Panc1 (cell line): Measurements from ENCODE around the gene GRIA3. TPM values are rescaled to one million over a fixed set of nuclear protein-coding genes. Genes with fewer than 3 reads are reported as not detected.

Source experiments
- ATAC-seq: fragments of 200-7000 bp; cut with Tn5 transposase; 2 replicates; pipeline ENCODE4 v1.9.1; 2020; ENCODE audit warnings: mild to moderate bottlenecking, moderate library complexity
- BruUV-seq: library from RNA; stranded (reverse); fragments of 400-500 nt; replicated peaks from 2 replicates; lab custom pipeline; 2021; lab: Mats Ljungman, UMichigan
- CTCF ChIA-PET: fragments of 300-600 bp; sonication (Branson Sonifier 250); formaldehyde crosslinking; loops from one replicate; lab custom pipeline; 2022; ENCODE audit warnings: antibody characterized with exemption; lab: Charles Lee
- POLR2A ChIA-PET: fragments of 300-600 bp; sonication (Branson Sonifier 250); formaldehyde crosslinking; loops from one replicate; lab custom pipeline; 2022; ENCODE audit warnings: antibody characterized with exemption; lab: Charles Lee
- DNase-seq: peaks from one replicate; pipeline ENCODE4 v3.0.0-alpha.2; 2010; ENCODE audit warnings: low read depth, low spot score
- H3K27ac ChIP-seq: 2 replicates; pipeline ENCODE4 v1.5.1; 2011; ENCODE audit warnings: mild to moderate bottlenecking, low read length, inconsistent platforms
- H3K27me3 ChIP-seq: fragments of 200-500 bp; sonication (Bioruptor generic); 2 replicates; pipeline ENCODE4 v1.6.0; 2014; ENCODE audit warnings: low read length, inconsistent platforms; ENCODE audit not compliant: control insufficient read depth, insufficient read depth
- H3K36me3 ChIP-seq: fragments of 200-500 bp; sonication (Bioruptor generic); 2 replicates; pipeline ENCODE4 v1.5.1; 2014; ENCODE audit warnings: inconsistent platforms, mild to moderate bottlenecking, low read length, moderate library complexity; ENCODE audit not compliant: control insufficient read depth, insufficient read depth
- H3K4me1 ChIP-seq: 2 replicates; pipeline ENCODE4 v1.5.1; 2011; ENCODE audit warnings: inconsistent platforms, mild to moderate bottlenecking, low read length, moderate library complexity; ENCODE audit not compliant: control insufficient read depth, insufficient read depth
- H3K4me3 ChIP-seq, 2 experiments: 2 replicates each; pipeline ENCODE4 v1.5.1; 2011 to 2012; ENCODE audit warnings: low read depth in 2 of 2, low read length in 2 of 2, mild to moderate bottlenecking in 2 of 2, inconsistent platforms in 1 of 2, moderate library complexity in 1 of 2
- H3K9me3 ChIP-seq: fragments of 200-500 bp; sonication (Bioruptor generic); 2 replicates; pipeline ENCODE4 v1.5.1; 2014; ENCODE audit warnings: low read depth, mild to moderate bottlenecking, inconsistent platforms, low read length, moderate library complexity; ENCODE audit not compliant: control insufficient read depth, insufficient read depth
- POLR2AphosphoS5 ChIP-seq: IDR thresholded peaks from 2 replicates; pipeline ENCODE4 v1.6.1; 2012; ENCODE audit warnings: mild to moderate bottlenecking, low read depth, low read length, moderate library complexity
- REST ChIP-seq, 2 experiments: IDR thresholded peaks; 2 replicates each; pipeline ENCODE4 v1.6.1; 2011 to 2012; ENCODE audit warnings: low read depth in 2 of 2, control low read depth in 1 of 2, low read length in 1 of 2, mild to moderate bottlenecking in 1 of 2, moderate library complexity in 1 of 2; ENCODE audit not compliant: insufficient read depth in 1 of 2
- SIN3A ChIP-seq: IDR thresholded peaks from 2 replicates; pipeline ENCODE4 v1.6.1; 2012; ENCODE audit warnings: low read depth, mild to moderate bottlenecking, low read length, moderate library complexity, borderline replicate concordance; ENCODE audit not compliant: insufficient read depth
- TCF7L2 ChIP-seq: IDR thresholded peaks from 2 replicates; pipeline ENCODE4 v1.6.1; 2011; ENCODE audit warnings: mild to moderate bottlenecking, low read depth, low read length, inconsistent platforms
- in situ Hi-C: cut with HindIII; loops from 2 replicates; pipeline ENCODE4 v1.10.0; 2016; ENCODE audit warnings: low sequenced_read_pairs, low pct_unique_long_range_greater_than_20kb
- intact Hi-C: fragments of 100-400 bp; cut with micrococcal nuclease; formaldehyde crosslinking; loops from one replicate; pipeline ENCODE4 v1.10.0; 2022; ENCODE audit not compliant: unreplicated experiment
- total RNA-seq: library from RNA; stranded (reverse); gene quantifications from one replicate; pipeline ENCODE4 v1.2.1, GENCODE V29; 2021; ENCODE audit not compliant: unreplicated experiment
- TF ChIP-seq, protein P1 (sequence below): fragments of 450-650 bp; IDR thresholded peaks from 2 replicates; pipeline ENCODE4 v1.5.1; 2017; ENCODE audit warnings: mild to moderate bottlenecking

GRIA3 gene
- total RNA-seq, 1 experiment from 2014 or later: not detected

GRCh38 chrX:123190096-123190495, 6.0 kb downstream of the GRIA3 start:
- H3K9me3 ChIP-seq: no peaks in the 10 kb centered on the region
- ChIA-PET CTCF (no interaction called here), POLR2A (no interaction called here)
- DNase-seq: no peak
- BruUV-seq: no TSS peak
- H3K4me3 ChIP-seq: no peak overlapping the region
- no peak for ATAC-seq
- in situ Hi-C loops (no loop called here), intact Hi-C loops (no loop called here)
- TF ChIP-seq, protein P1, sequence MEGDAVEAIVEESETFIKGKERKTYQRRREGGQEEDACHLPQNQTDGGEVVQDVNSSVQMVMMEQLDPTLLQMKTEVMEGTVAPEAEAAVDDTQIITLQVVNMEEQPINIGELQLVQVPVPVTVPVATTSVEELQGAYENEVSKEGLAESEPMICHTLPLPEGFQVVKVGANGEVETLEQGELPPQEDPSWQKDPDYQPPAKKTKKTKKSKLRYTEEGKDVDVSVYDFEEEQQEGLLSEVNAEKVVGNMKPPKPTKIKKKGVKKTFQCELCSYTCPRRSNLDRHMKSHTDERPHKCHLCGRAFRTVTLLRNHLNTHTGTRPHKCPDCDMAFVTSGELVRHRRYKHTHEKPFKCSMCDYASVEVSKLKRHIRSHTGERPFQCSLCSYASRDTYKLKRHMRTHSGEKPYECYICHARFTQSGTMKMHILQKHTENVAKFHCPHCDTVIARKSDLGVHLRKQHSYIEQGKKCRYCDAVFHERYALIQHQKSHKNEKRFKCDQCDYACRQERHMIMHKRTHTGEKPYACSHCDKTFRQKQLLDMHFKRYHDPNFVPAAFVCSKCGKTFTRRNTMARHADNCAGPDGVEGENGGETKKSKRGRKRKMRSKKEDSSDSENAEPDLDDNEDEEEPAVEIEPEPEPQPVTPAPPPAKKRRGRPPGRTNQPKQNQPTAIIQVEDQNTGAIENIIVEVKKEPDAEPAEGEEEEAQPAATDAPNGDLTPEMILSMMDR: no peak
- TF ChIP-seq TCF7L2 (no peak), SIN3A (no peak), POLR2AphosphoS5 (no peak), REST (IDR thresholded peaks at IDR 0.05; ENCODE audit: insufficient read depth in 1 of 2, low read depth in 2 of 2, low read length in 1 of 2) (no peak)
- no peaks in the 10 kb centered on the region for H3K36me3 ChIP-seq
- H3K27ac ChIP-seq: no peak overlapping the region
- no peaks in the 10 kb centered on the region for H3K4me1 ChIP-seq
- peaks cover 3% of the 10 kb centered on the region; the same call in 1 of the 2 replicates for H3K27me3 ChIP-seq

DNA sequence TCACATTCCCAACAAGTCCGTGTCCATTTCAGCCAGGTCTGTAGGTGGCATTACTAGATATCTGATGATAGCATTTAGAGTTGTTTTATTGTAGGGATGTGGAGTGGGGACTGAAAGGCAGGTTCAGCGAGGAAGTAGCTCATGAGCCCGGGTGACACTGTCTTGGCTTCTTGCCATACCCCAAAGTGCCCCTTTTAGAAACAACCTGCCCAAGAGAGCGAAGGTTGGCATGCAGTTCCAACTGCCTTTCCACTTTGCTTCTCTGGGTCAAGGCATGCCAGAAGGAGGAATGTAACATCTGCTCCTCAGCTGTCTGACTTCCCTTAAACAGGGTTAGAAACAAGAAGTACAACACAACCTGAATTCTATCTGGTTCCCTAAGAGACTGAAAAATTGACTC, 9.0 kb downstream of the GRIA3 start:
- DNase-seq: no peak
- BruUV-seq: no TSS peak
- no peaks in the 10 kb centered on the region for H3K36me3 ChIP-seq
- in situ Hi-C loops: no loop called here
- TF ChIP-seq, protein P1: no peak
- TF ChIP-seq TCF7L2: no peak
- TF ChIP-seq POLR2AphosphoS5: no peak
- no peak for TF ChIP-seq SIN3A
- no peak for TF ChIP-seq REST (IDR thresholded peaks at IDR 0.05; ENCODE audit: insufficient read depth in 1 of 2, low read depth in 2 of 2, low read length in 1 of 2)
- no peak overlapping the region for H3K27ac ChIP-seq
- POLR2A ChIA-PET: no interaction called here
- no peaks in the 10 kb centered on the region for H3K9me3 ChIP-seq
- H3K4me1 ChIP-seq: no peaks in the 10 kb centered on the region
- H3K4me3 ChIP-seq: no peak overlapping the region
- intact Hi-C loops: no loop called here
- no peaks in the 10 kb centered on the region; the same call in 1 of the 2 replicates for H3K27me3 ChIP-seq
- CTCF ChIA-PET: no interaction called here
- ATAC-seq: no peak
